ENCODE results near the gene MSI2. TPM values are rescaled to one million over a fixed set of nuclear protein-coding genes. Genes with fewer than 3 reads are reported as not detected.

MSI2 gene
- total RNA-seq, 1 donor from 2014 or later = 23.1 TPM

GRCh38 chr17:57595426-57595825, 339.1 kb downstream of the MSI2 start:
- no peak for DNase-seq (ENCODE audit: low spot score)
- H3K4me1 Mint-ChIP-seq (ENCODE audit: low read depth) = peaks cover 5% of the 10 kb centered on the region
- H3K27ac Mint-ChIP-seq (ENCODE audit: unreplicated experiment) = no peak overlapping the region
- H3K4me3 Mint-ChIP-seq (ENCODE audit: unreplicated experiment) = no peak overlapping the region
- H3K27me3 Mint-ChIP-seq (ENCODE audit: low read depth) = no peaks in the 10 kb centered on the region
- no peaks in the 10 kb centered on the region for H3K36me3 Mint-ChIP-seq (ENCODE audit: low read depth)
- H3K9me3 Mint-ChIP-seq (ENCODE audit: low read depth) = no peaks in the 10 kb centered on the region
- TF ChIP-seq, protein P1, sequence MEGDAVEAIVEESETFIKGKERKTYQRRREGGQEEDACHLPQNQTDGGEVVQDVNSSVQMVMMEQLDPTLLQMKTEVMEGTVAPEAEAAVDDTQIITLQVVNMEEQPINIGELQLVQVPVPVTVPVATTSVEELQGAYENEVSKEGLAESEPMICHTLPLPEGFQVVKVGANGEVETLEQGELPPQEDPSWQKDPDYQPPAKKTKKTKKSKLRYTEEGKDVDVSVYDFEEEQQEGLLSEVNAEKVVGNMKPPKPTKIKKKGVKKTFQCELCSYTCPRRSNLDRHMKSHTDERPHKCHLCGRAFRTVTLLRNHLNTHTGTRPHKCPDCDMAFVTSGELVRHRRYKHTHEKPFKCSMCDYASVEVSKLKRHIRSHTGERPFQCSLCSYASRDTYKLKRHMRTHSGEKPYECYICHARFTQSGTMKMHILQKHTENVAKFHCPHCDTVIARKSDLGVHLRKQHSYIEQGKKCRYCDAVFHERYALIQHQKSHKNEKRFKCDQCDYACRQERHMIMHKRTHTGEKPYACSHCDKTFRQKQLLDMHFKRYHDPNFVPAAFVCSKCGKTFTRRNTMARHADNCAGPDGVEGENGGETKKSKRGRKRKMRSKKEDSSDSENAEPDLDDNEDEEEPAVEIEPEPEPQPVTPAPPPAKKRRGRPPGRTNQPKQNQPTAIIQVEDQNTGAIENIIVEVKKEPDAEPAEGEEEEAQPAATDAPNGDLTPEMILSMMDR (IDR thresholded peaks at IDR 0.05) = no peak

DNA sequence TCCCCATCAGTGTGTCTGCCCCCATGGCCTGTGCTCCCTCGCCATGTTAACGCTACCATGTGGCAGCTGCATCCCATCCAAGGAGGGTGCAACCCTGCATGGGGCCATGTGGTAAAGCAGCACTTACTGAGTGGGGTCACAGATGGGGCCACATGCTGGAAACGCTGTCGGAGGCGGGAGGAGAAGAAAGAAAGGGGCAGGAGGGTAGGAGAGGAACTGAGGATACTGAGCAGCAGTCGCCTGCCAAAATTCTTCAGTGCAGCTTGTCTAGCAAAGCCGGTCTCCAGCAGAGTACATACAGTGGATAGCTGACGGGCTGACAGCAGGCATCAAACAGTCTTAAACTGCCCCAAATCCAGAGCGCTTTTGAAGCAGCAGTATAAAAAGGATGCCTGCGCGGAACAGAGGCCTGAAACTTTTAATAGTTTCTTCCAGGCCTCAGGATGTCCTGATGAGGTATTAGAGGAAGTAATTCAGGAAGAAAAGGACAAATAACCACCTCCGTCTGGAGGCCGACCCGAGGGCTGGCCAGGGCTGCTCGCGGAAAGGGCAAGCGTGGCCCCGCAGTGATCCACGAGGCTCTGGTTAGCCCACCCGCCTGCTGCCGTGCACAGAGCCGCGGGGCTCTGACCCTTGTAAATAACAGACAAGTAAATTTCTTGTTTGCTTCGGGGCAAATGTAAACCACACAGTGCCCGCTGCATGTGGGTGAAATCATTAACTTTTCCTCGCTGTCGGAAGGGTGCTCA, 339.8 kb downstream of the MSI2 start:
- H3K27ac Mint-ChIP-seq (ENCODE audit: unreplicated experiment) = no peak overlapping the region
- H3K36me3 Mint-ChIP-seq (ENCODE audit: low read depth) = no peaks in the 10 kb centered on the region
- H3K27me3 Mint-ChIP-seq (ENCODE audit: low read depth) = no peaks in the 10 kb centered on the region
- H3K4me3 Mint-ChIP-seq (ENCODE audit: unreplicated experiment) = no peak overlapping the region
- TF ChIP-seq, protein P1 (IDR thresholded peaks at IDR 0.05) = no peak
- H3K4me1 Mint-ChIP-seq (ENCODE audit: low read depth) = peaks cover 5% of the 10 kb centered on the region
- DNase-seq (ENCODE audit: low spot score) = peak; percentile 53
- H3K9me3 Mint-ChIP-seq (ENCODE audit: low read depth) = no peaks in the 10 kb centered on the region

- H3K4me3 Mint-ChIP-seq (ENCODE audit: unreplicated experiment) = no peak overlapping the region
- H3K4me1 Mint-ChIP-seq (ENCODE audit: low read depth) = peaks cover 5% of the 10 kb centered on the region
- H3K27ac Mint-ChIP-seq (ENCODE audit: unreplicated experiment) = no peak overlapping the region
- no peaks in the 10 kb centered on the region for H3K36me3 Mint-ChIP-seq (ENCODE audit: low read depth)
- H3K9me3 Mint-ChIP-seq (ENCODE audit: low read depth) = no peaks in the 10 kb centered on the region
- no peak for DNase-seq (ENCODE audit: low spot score)
- H3K27me3 Mint-ChIP-seq (ENCODE audit: low read depth) = no peaks in the 10 kb centered on the region
- TF ChIP-seq, protein P1 (IDR thresholded peaks at IDR 0.05) = no peak
Measured at GRCh38 chr17:57597101-57597500, 340.8 kb downstream of the MSI2 start.

DNA sequence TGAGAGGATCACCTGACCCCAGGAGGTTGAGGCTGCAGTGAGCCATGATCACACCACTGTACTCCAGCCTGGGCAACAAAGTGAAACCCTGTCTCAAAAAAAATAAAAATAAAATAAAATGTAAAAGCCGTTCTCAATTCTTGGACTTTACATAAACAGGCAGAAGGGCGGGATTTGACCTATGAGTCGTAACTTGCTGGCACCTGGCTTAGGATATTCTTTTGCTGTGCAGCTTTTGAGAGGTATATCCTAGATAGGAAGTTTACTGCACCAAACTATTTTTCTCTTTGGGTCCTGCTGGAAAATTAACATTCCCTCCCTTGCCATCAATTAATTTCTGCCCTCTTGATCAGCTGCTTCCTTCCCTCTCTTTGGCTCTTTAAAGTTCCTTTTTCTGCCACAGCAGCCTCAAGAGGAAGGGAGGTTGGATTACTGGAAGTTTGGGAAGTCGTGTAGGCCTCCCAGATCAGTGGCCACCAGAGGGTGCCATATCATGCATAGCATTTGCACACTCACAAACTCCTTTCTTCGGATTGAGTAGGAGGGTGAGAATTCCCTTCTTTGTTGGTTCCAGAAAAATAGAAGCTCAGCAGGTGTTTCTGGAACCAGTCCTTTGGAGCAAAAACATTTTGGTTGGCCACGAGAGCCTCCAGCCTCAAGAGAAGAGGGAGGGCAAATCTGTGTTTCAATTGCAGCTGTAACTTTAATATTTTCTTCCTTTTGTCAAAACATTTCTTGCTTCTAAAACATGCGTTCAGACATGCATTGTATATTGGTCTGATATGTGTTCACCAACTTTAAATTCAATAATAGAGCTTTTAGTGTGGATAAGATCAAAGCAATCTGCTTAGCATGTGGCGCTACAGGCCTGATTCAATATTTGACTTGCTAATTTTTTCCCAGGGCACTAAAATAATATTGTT, 341.5 kb downstream of the MSI2 start:
- Mint-ChIP-seq H3K27ac (ENCODE audit: unreplicated experiment) (no peak overlapping the region), H3K4me3 (ENCODE audit: unreplicated experiment) (no peak overlapping the region), H3K36me3 (ENCODE audit: low read depth) (no peaks in the 10 kb centered on the region), H3K4me1 (ENCODE audit: low read depth) (peaks cover 5% of the 10 kb centered on the region), H3K27me3 (ENCODE audit: low read depth) (no peaks in the 10 kb centered on the region), H3K9me3 (ENCODE audit: low read depth) (no peaks in the 10 kb centered on the region)
- TF ChIP-seq, protein P1 (IDR thresholded peaks at IDR 0.05) = peak; percentile 94
- DNase-seq (ENCODE audit: low spot score) = peak; percentile 35

DNA sequence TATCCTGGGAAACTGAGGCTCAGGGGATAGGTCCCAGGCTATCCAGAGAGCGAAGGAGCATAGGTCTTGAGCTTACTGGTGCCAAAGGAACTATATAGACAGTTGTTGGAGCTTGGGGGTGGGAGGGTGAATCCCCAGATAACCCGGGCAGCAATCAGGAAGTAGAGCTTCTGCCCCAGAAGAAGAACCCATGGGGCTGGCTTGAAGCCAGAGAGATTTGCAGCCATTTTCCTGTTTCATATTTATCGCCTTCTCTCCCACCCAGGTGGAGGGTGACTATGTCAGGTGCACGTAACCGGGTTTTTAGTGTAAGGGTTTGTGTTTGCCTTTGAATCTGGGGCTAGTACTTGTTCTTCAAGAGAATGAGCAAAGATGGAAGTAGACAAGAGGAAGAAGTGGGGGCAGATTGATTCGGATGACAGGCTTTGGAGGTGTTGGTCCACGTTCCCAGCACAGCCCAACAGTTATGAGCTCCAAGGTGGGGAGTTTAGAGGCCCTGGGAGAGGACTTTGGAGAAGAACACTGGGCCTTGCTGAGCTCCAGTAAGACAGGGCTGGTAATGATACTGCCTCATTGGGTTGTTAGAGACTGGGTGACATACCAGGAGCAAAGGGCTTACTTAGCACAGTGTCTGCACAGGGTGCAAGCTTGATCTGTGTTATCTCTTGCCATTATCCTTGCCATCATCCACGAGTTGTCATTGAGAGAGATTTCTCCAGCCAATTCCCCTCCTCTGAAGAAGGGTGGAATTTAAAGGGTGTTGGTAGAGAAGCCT, 343.1 kb downstream of the MSI2 start:
- Mint-ChIP-seq H3K27ac (ENCODE audit: unreplicated experiment) (no peak overlapping the region), H3K27me3 (ENCODE audit: low read depth) (no peaks in the 10 kb centered on the region), H3K4me1 (ENCODE audit: low read depth) (peaks cover 5% of the 10 kb centered on the region), H3K9me3 (ENCODE audit: low read depth) (no peaks in the 10 kb centered on the region), H3K36me3 (ENCODE audit: low read depth) (no peaks in the 10 kb centered on the region), H3K4me3 (ENCODE audit: unreplicated experiment) (no peak overlapping the region)
- TF ChIP-seq, protein P1 (IDR thresholded peaks at IDR 0.05) = no peak
- DNase-seq (ENCODE audit: low spot score) = no peak

All from chondrocyte (in vitro differentiated cells).